GM23338 (cell line): Measurements from ENCODE around the gene SLC34A3. TPM values are rescaled to one million over a fixed set of nuclear protein-coding genes. Genes with fewer than 3 reads are reported as not detected.

Experiments
- ATAC-seq: fragments of 200-7000 bp; cut with Tn5 transposase; 3 replicates; pipeline ENCODE4 v1.9.1; 2020
- DNase-seq: peaks from one replicate; pipeline ENCODE4 v3.0.0-alpha.2; 2015; ENCODE audit warnings: low spot score
- H2AFZ ChIP-seq: fragments of 200-600 bp; sonication (generic); 2 replicates; pipeline ENCODE4 v1.8.0; 2016; ENCODE audit warnings: antibody characterized with exemption, mild to moderate bottlenecking, moderate library complexity
- H3F3A ChIP-seq: fragments of 200-600 bp; sonication (generic); replicated peaks from 2 replicates; pipeline ENCODE4 v1.8.0; 2017; ENCODE audit warnings: antibody characterized with exemption, mixed run types, low read depth
- H3K27ac ChIP-seq: fragments of 200-600 bp; sonication (generic); 2 replicates; pipeline ENCODE4 v1.6.1; 2016; ENCODE audit warnings: low read depth
- H3K27me3 ChIP-seq: fragments of 200-600 bp; sonication (generic); 2 replicates; pipeline ENCODE4 v1.8.0; 2016; ENCODE audit warnings: mild to moderate bottlenecking, mixed run types, moderate library complexity; ENCODE audit not compliant: insufficient read depth
- H3K36me3 ChIP-seq: fragments of 200-600 bp; sonication (generic); 2 replicates; pipeline ENCODE4 v1.8.0; 2016; ENCODE audit warnings: mild to moderate bottlenecking; ENCODE audit not compliant: insufficient read depth
- H3K4me1 ChIP-seq: fragments of 200-600 bp; sonication (generic); 2 replicates; pipeline ENCODE4 v1.8.0; 2016; ENCODE audit warnings: mild to moderate bottlenecking, moderate library complexity; ENCODE audit not compliant: insufficient read depth
- H3K4me2 ChIP-seq: fragments of 200-600 bp; sonication (generic); 2 replicates; pipeline ENCODE4 v1.7.1; 2017; ENCODE audit warnings: mixed run types
- H3K4me3 ChIP-seq: fragments of 200-600 bp; sonication (generic); 2 replicates; pipeline ENCODE4 v1.6.1; 2016; ENCODE audit warnings: mixed run types
- H3K79me2 ChIP-seq: fragments of 200-600 bp; sonication (generic); replicated peaks from 2 replicates; pipeline ENCODE4 v1.8.0; 2017; ENCODE audit warnings: mild to moderate bottlenecking; ENCODE audit not compliant: insufficient read depth
- H3K9me2 ChIP-seq: fragments of 200-600 bp; sonication (generic); 2 replicates; pipeline ENCODE4 v1.8.0; 2017; ENCODE audit not compliant: insufficient read depth
- H4K20me1 ChIP-seq: fragments of 200-600 bp; sonication (generic); replicated peaks from 2 replicates; pipeline ENCODE4 v1.8.0; 2017; ENCODE audit warnings: mild to moderate bottlenecking; ENCODE audit not compliant: insufficient read depth
- H3K27ac Mint-ChIP-seq: 2 replicates; pipeline ENCODE4 v1.8.0; 2020; ENCODE audit warnings: inconsistent platforms, mild to moderate bottlenecking, moderate library complexity, mixed read lengths
- H3K27me3 Mint-ChIP-seq: 3 replicates; pipeline ENCODE4 v1.8.0; 2022; ENCODE audit warnings: low read depth, mild to moderate bottlenecking, moderate library complexity, mixed read lengths, inconsistent platforms; ENCODE audit not compliant: insufficient read depth, poor library complexity
- H3K36me3 Mint-ChIP-seq: 3 replicates; pipeline ENCODE4 v1.8.0; 2021; ENCODE audit warnings: low read depth, mild to moderate bottlenecking, inconsistent platforms, moderate library complexity, mixed read lengths
- H3K4me1 Mint-ChIP-seq: 3 replicates; pipeline ENCODE4 v1.8.0; 2020; ENCODE audit warnings: mild to moderate bottlenecking, inconsistent platforms, mixed read lengths
- H3K4me3 Mint-ChIP-seq: 3 replicates; pipeline ENCODE4 v1.8.0; 2021; ENCODE audit warnings: moderate library complexity, mild to moderate bottlenecking, inconsistent platforms, mixed read lengths
- H3K9me3 Mint-ChIP-seq: 3 replicates; pipeline ENCODE4 v1.8.0; 2020; ENCODE audit warnings: moderate library complexity, mild to moderate bottlenecking, inconsistent platforms, mixed read lengths
- CREB1 ChIP-seq: fragments of 250-450 bp; sonication (Bioruptor Pico); IDR thresholded peaks from 2 replicates; pipeline ENCODE4 v1.5.0; 2020; ENCODE audit warnings: low read depth, mild to moderate bottlenecking, moderate library complexity
- CTCF ChIP-seq, 2 experiments: fragments of 200-600 bp in 1 of 2; sonication (generic) in 1 of 2; conservative IDR thresholded peaks; 2 replicates each; pipeline versions ENCODE4 v1.5.1 to v1.6.1; 2016 to 2017; ENCODE audit warnings: antibody characterized with exemption in 2 of 2, low read depth in 2 of 2, mild to moderate bottlenecking in 2 of 2, moderate library complexity in 1 of 2
- ETS1 ChIP-seq: IDR thresholded peaks from 2 replicates; pipeline ENCODE4 v1.6.1; 2016; ENCODE audit warnings: antibody characterized with exemption
- EZH2 ChIP-seq: fragments of 200-600 bp; sonication (generic); IDR thresholded peaks from one replicate; pipeline ENCODE4 v1.8.0; 2017; ENCODE audit warnings: antibody characterized with exemption, mild to moderate bottlenecking, low read depth; ENCODE audit not compliant: unreplicated experiment
- EZH2phosphoT487 ChIP-seq: fragments of 200-600 bp; sonication (generic); IDR thresholded peaks from one replicate; pipeline ENCODE4 v1.8.1; 2018; ENCODE audit warnings: antibody characterized with exemption; ENCODE audit not compliant: unreplicated experiment
- JUNB ChIP-seq: IDR thresholded peaks from one replicate; pipeline ENCODE4 v1.6.1; 2016; ENCODE audit warnings: antibody characterized with exemption; ENCODE audit not compliant: unreplicated experiment
- NANOG ChIP-seq: IDR thresholded peaks from 2 replicates; pipeline ENCODE4 v1.6.1; 2016; ENCODE audit warnings: antibody characterized with exemption, borderline replicate concordance
- POLR2AphosphoS5 ChIP-seq: IDR thresholded peaks from 2 replicates; pipeline ENCODE4 v1.6.1; 2016; ENCODE audit warnings: antibody characterized with exemption, low read depth
- REST ChIP-seq: IDR thresholded peaks from one replicate; pipeline ENCODE4 v1.6.1; 2018; ENCODE audit warnings: antibody characterized with exemption; ENCODE audit not compliant: unreplicated experiment
- STAT1 ChIP-seq: IDR thresholded peaks from one replicate; pipeline ENCODE4 v1.6.1; 2016; ENCODE audit warnings: antibody characterized with exemption; ENCODE audit not compliant: unreplicated experiment
- ZNF114 ChIP-seq: fragments of 250-450 bp; sonication (Bioruptor Pico); IDR thresholded peaks from 2 replicates; pipeline ENCODE4 v1.5.0; 2020; ENCODE audit warnings: mild to moderate bottlenecking, moderate library complexity
- ZNF331 ChIP-seq: fragments of 250-450 bp; sonication (Bioruptor Pico); IDR thresholded peaks from 2 replicates; pipeline ENCODE4 v1.5.0; 2020; ENCODE audit warnings: low read depth, mild to moderate bottlenecking, moderate library complexity
- ZNF462 ChIP-seq: fragments of 250-450 bp; sonication (Bioruptor Pico); IDR thresholded peaks from 2 replicates; pipeline ENCODE4 v1.5.0; 2020; ENCODE audit warnings: mild to moderate bottlenecking, moderate library complexity
- polyA plus RNA-seq: library from polyadenylated mRNA; unstranded; fragments of >200 nt; fragmentation: Nextera tagmentation; extraction: Ambion mirVana; gene quantifications from 2 replicates; pipeline ENCODE4 v1.2.1, GENCODE V29; 2016
- total RNA-seq: library from RNA; depleted of rRNA; stranded (reverse); fragments of >200 nt; shearing (Covaris generic); gene quantifications from 2 replicates; pipeline ENCODE4 v1.2.3, GENCODE V29; 2014

Gene SLC34A3
- total and polyA plus RNA-seq, 2 experiments from 2014 or later: not detected

- Histone ChIP-seq H3K27me3 (peaks cover 14% of the 10 kb centered on the region), H3F3A (peaks cover 20% of the 10 kb centered on the region; the same call in 1 of the 2 replicates), H3K79me2 (no peaks in the 10 kb centered on the region), H3K9me2 (no peaks in the 10 kb centered on the region), H3K36me3 (no peaks in the 10 kb centered on the region), H2AFZ (no peak overlapping the region), H3K4me1 (peaks cover 12% of the 10 kb centered on the region), H3K4me2 (peak overlapping the region; percentile 88), H3K27ac (0 out of 2 replicates have a peak overlapping the region, but pooled peaks have one; percentile 94), H3K4me3 (peak overlapping the region; percentile 64), H4K20me1 (peaks cover 8% of the 10 kb centered on the region; the same call in 1 of the 2 replicates)
- TF ChIP-seq CREB1 (CRISPR knock-in tag): no peak
- TF ChIP-seq STAT1: no peak
- no peak for TF ChIP-seq POLR2AphosphoS5
- TF ChIP-seq CTCF (conservative IDR thresholded peaks at IDR 0.05; ENCODE audit: low read depth in 2 of 2): no peak
- no peak for TF ChIP-seq JUNB
- no peak for TF ChIP-seq ETS1
- no peak for TF ChIP-seq ZNF331
- no peak for TF ChIP-seq REST
- no peak for TF ChIP-seq EZH2
- no peak for TF ChIP-seq NANOG
- no peak for TF ChIP-seq ZNF114 (CRISPR knock-in tag)
- TF ChIP-seq ZNF462 (CRISPR knock-in tag): no peak
- no peak for TF ChIP-seq EZH2phosphoT487
- Mint-ChIP-seq H3K4me1 (peaks cover 32% of the 10 kb centered on the region), H3K27me3 (peaks cover 34% of the 10 kb centered on the region), H3K27ac (0 out of 2 replicates have a peak overlapping the region, but pooled peaks have one; percentile 67), H3K4me3 (peak overlapping the region; percentile 68), H3K9me3 (no peaks in the 10 kb centered on the region; the same call in 2 of the 3 replicates), H3K36me3 (peaks cover 7% of the 10 kb centered on the region)
- peak; percentile 69 for DNase-seq
- peak; percentile 1 for ATAC-seq
Measured at GRCh38 chr9:137278061-137278701, 47.5 kb downstream of the SLC34A3 start.
